Lung microvascular endothelial cell (primary cell): ENCODE results near the gene MYZAP. TPM values are rescaled to one million over a fixed set of nuclear protein-coding genes. Genes with fewer than 3 reads are reported as not detected.
A peak's percentile ranks its signal among the peaks of the same experiment; 100 is the strongest.

Source experiments
- DNase-seq, 2 donors: peaks; one replicate each; pipeline versions ENCODE4 v3.0.0 to v3.0.0-alpha.2; 2010; ENCODE audit warnings: low read depth in 2 of 2
- total RNA-seq: library from RNA; depleted of rRNA; stranded (reverse); fragments of >200 nt; gene quantifications from 2 replicates; pipeline ENCODE4 v1.2.1, GENCODE V29; 2014

The MYZAP gene
- total RNA-seq, 1 donor from 2014 or later, result 86.3 TPM

GRCh38 chr15:57624730-57625129 lies 33.0 kb downstream of the MYZAP start:
- no peak for DNase-seq

- no peak for DNase-seq
Measured at GRCh38 chr15:57625703-57626448, 34.2 kb downstream of the MYZAP start.

GRCh38 chr15:57626713-57627440 lies 35.2 kb downstream of the MYZAP start:
- peak; percentile 49 to 76 for DNase-seq

- DNase-seq, result no peak
Measured at GRCh38 chr15:57631386-57632110, 39.8 kb downstream of the MYZAP start.

GRCh38 chr15:57634290-57634689 lies 42.6 kb downstream of the MYZAP start:
- no peak for DNase-seq

- peak; percentile 32 to 69 for DNase-seq
Measured at GRCh38 chr15:57635300-57635909, 43.7 kb downstream of the MYZAP start.

- peak; percentile 48 to 63 for DNase-seq
Measured at GRCh38 chr15:57637846-57638245, 46.1 kb downstream of the MYZAP start.

GRCh38 chr15:57639306-57639705 lies 47.6 kb downstream of the MYZAP start:
- no peak for DNase-seq

- peak; percentile 48 to 65 for DNase-seq
Measured at GRCh38 chr15:57640930-57641682, 49.4 kb downstream of the MYZAP start.

- no peak for DNase-seq
Measured at GRCh38 chr15:57643826-57644225, 52.1 kb downstream of the MYZAP start.

GRCh38 chr15:57646087-57646486 lies 54.4 kb downstream of the MYZAP start:
- DNase-seq, result peak in 1 of 2 donors; percentile 60

- peak; percentile 22 to 41 for DNase-seq
Measured at GRCh38 chr15:57647071-57647790, 55.5 kb downstream of the MYZAP start.

GRCh38 chr15:57647791-57648130 lies 56.1 kb downstream of the MYZAP start:
- DNase-seq, result peak in 1 of 2 donors; percentile 69

- DNase-seq, result peak in 1 of 2 donors; percentile 48
Measured at GRCh38 chr15:57649138-57649537, 57.4 kb downstream of the MYZAP start.

- DNase-seq, result no peak
Measured at GRCh38 chr15:57651445-57651844, 59.7 kb downstream of the MYZAP start.

GRCh38 chr15:57652481-57652880 lies 60.8 kb downstream of the MYZAP start:
- no peak for DNase-seq

- peak; percentile 7 to 27 for DNase-seq
Measured at GRCh38 chr15:57654153-57654852, 62.6 kb downstream of the MYZAP start.

- DNase-seq, result no peak
Measured at GRCh38 chr15:57655053-57655452, 63.3 kb downstream of the MYZAP start.

GRCh38 chr15:57655809-57656208 lies 64.1 kb downstream of the MYZAP start:
- DNase-seq, result peak; percentile 16 to 23

- no peak for DNase-seq
Measured at GRCh38 chr15:57656434-57656833, 64.7 kb downstream of the MYZAP start.
